Measurements from ENCODE around the gene ST6GALNAC2.

- no peak for TF ChIP-seq CTCF (IDR thresholded peaks at IDR 0.05)
- TF ChIP-seq POLR2A (IDR thresholded peaks at IDR 0.05), result no peak
Measured at GRCh38 chr17:76581515-76581914, 4.1 kb downstream of the ST6GALNAC2 start.
